Fibroblast of skin of abdomen (primary cell): ENCODE data around the gene HOATZ. TPM values are rescaled to one million over a fixed set of nuclear protein-coding genes. Genes with fewer than 3 reads are reported as not detected.

Experiments used
- DNase-seq: peaks from one replicate; pipeline ENCODE4 v3.0.0-alpha.2; 2013
- polyA plus RNA-seq, 2 experiments: library from polyadenylated mRNA; unstranded; fragments of 120-200 nt; gene quantifications; one replicate each; pipeline ENCODE4 v1.2.1, GENCODE V29; 2013; ENCODE audit not compliant: insufficient read length in 2 of 2

The HOATZ gene
- polyA plus RNA-seq (2013, experiment 1 of 2; ENCODE audit: insufficient read length), result 0.89 TPM
- 0.98 TPM for polyA plus RNA-seq (2013, experiment 2 of 2; ENCODE audit: insufficient read length)

- DNase-seq, result no peak
Measured at GRCh38 chr11:111514216-111515031, at the start of gene HOATZ. Gene HOATZ, plus strand, starts transcription at chr11:111514778. Its CDS starts 7 bp downstream, at chr11:111514785.

DNA sequence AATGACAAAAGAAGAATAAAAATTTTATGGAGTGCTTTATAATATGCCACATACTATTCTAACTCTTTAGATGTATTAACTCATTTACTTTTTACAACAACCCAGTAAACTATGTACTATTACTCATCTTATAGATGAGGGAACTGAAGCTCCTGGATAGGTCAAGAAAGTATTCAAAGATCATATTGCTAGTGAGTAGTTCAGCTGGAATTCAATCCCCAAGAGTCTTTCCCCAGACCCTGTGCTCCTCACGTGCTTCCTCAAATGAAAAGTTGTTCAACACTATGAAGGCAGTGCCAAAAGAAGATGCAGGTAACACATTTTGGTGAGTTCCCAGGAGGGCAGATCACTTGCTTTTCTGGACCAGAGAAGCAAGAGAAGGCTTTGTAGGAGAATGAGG is 49.2 kb upstream of the HOATZ start:
- DNase-seq, result peak; percentile 79

DNA sequence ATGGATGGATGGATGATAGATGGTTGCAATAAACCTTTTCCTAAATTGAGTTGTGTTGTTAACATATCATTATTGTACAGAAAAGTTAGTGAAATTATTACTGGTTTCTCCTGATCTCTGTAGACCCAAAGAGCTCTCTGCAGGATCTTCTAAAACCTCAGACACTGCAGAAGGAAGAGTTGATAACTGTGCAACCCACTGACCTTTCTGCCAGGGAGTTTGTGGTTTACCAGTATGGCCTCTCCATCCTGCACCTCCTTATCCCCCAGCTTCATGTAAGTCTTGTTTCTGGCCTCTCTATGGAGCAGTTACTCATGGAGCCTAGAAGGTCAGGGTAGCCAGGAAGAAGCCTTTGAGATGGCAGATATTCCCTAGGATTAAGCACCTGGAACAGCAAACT is 48.0 kb upstream of the HOATZ start:
- no peak for DNase-seq

- peak; percentile 38 for DNase-seq
Measured at GRCh38 chr11:111469200-111469599, 45.4 kb upstream of the HOATZ start.

- DNase-seq, result no peak
Measured at GRCh38 chr11:111472228-111472627, 42.4 kb upstream of the HOATZ start.

GRCh38 chr11:111474432-111474831 is 40.1 kb upstream of the HOATZ start:
- DNase-seq, result no peak

DNA sequence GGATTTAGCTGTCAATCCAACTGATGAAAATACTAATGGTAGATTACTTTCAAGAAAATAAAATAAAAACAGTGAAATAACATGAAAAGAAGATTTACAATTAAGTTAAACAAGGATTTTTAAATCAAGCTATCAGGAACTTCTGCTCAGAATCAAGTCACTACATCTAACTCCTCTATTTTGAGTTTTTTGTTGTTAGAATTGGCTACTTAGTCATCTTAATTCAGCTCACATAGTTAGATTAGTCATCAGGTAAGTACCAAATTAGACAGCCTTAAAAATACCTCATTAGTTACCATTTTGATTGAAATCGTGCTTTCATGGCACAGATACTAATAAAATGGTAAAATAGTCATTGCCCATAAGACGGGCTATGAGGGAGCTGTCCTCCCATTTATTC is 38.2 kb upstream of the HOATZ start:
- DNase-seq, result peak; percentile 41

GRCh38 chr11:111476956-111477355 is 37.6 kb upstream of the HOATZ start:
- peak; percentile 14 for DNase-seq

- no peak for DNase-seq
Measured at GRCh38 chr11:111477898-111478297, 36.7 kb upstream of the HOATZ start.

GRCh38 chr11:111479666-111480065 is 34.9 kb upstream of the HOATZ start:
- no peak for DNase-seq

DNA sequence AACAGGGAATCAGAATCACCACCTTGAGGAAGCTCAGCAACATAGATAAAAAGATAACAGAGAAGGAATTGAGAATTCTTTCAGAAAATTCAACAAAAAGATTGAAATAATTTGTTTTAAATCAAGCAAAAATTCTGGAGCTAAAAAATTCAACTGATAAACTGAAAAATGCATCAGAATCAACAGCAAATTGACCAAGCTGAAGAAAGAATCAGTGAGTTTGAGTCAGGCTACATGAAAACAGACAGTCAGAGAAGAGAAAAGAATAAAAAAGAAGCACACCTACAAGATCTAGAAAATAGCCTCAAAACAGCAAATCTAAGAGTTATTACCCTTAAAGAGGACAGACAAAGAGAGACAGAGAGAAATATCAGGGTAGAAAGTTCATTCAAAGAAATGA is 31.1 kb upstream of the HOATZ start:
- DNase-seq, result no peak

DNA sequence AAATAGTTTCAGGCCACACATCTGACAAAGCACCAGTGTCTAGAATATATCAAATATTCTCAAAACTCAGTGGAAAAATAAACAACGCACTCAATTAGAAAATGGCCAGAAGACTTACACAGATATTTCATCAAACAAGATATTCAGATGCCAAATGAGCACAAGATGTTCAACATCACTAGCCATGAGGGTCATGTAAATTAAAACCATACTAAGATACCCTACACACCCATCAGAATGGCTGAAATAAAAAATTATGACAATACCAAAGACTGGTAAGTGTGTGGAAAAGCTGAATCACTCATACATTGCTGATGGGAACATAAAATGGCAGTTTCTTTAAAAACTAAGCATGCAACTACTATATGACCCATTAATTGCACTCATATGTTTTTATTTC is 24.1 kb upstream of the HOATZ start:
- no peak for DNase-seq

- DNase-seq, result no peak
Measured at GRCh38 chr11:111494040-111494439, 20.5 kb upstream of the HOATZ start.

DNA sequence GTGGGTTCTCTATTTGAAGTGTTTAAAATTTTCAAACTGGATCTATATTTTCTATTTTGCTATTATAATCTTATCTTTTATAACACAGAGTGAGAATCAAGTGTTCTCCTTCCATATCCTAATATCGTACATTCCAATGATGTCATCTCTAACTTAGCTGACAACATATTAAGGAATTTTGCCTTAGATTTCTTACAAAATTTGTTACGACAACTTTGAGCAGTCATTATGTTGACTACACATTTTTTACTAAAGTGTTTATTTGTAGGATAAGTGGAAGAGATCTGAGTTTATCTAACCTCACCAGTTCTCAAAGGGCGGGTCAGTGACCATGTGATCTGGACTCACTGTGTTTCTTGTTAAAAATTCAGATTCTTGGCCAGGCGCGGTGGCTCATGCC is 15.1 kb upstream of the HOATZ start:
- no peak for DNase-seq

- DNase-seq, result no peak
Measured at GRCh38 chr11:111500481-111500880, 14.1 kb upstream of the HOATZ start.

DNA sequence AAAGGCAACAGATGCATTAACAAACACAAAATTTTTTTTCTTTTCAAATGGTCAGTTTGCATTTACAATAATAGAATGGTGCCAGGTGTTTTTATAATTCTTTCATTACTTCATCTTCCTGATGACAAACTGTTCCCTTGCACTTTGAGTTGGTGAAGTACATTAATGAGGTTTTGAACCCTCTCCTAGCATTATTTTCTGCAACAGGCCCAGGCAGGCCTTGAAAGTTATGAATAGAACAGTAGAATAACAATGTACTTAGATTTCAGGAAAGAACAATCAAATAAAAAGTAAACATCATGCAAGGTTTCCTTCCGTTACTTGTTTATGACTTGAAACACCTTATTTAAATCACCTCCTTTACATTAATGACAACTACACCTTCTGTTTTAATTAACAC is 12.0 kb upstream of the HOATZ start:
- DNase-seq, result no peak

- no peak for DNase-seq
Measured at GRCh38 chr11:111510311-111510710, 4.3 kb upstream of the HOATZ start.

DNA sequence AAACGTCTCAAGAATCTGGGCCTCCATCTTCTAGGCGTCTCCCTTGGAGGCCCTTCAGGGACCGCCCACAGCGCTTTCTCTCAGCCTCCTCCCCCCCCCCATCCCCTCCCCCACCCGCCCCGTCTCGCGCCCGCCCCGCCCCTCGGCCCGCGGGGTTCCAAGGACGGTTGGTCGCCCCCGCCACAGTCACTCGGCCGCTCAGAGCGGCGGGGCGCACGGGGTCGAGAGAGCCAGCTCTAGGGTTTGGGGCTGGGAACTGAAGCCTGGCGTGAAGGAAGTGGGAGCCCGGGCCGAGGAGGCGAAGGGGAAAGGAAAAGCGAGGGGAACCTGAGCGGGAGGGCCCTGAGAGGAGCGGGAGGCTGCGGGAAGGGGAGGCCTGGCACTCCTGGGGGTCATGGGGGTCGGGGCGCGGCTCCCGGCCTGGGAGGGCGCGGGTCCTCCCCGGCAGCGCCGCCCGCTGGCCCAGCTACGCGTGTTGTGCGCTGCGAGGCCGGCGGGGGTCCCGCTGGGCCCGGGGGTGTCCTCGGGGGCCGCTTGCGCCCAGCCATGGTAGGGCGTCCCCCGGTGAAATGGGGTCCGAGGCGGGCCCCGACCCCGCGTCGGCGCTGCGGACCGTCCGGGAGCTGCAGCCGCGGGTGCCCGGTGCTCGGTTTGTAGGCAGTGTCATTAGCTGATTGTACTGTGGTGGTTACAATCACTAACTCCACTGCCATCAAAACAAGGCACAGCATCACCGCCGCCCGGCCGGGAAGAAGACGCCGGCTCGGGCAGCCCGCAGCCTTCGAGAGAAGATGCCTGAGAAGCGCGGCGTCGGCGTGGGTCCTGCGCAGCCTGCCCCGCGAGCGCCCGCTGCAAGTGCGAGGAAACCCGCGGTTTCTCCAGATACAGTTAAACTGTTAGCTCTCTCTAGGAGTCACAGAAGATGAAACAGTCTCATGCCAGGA is 2.0 kb upstream of the HOATZ start, which contains the start of gene BTG4:
Gene BTG4 (minus strand): TSS at position 91 of the 944 bp plus-strand sequence. CDS start 13,610 bp downstream, outside the sequence.
- no peak for DNase-seq

DNA sequence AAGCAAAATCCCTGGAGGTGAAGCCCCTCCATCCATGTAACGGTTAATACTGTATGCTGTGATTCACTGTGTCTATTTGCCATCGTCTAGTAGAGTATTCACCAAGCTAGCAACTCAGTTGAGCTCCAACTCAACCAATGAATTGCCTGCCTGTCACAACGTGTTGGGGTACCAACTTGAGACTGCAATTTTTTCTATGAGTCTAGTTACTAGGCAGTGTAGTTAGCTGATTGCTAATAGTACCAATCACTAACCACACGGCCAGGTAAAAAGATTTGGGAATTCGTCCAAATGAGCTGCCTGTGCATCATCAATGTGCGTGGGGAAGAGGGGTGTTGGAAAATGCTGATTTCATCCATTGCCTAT is 1.4 kb upstream of the HOATZ start:
- no peak for DNase-seq

- DNase-seq, result no peak
Measured at GRCh38 chr11:111515591-111515990, 1.0 kb downstream of the HOATZ start.

DNA sequence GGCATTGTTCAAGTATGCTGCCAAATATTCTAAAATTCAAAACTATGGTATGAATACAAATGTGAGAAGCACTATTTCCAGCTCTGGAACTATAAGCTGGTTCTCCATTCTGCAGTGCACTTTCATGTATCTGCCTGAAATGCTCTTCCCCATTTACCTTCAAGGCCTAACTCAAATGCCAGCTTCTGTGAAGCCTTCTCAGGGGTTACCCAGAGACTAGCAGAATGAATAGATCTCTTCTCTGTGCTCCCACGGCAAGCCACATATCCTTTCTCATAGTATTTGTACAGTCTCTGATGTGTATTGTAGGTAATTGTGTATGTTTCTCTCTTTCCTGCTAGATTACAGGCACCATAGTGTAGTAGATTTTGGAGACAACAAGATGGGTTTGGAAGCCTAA is 4.1 kb downstream of the HOATZ start:
- DNase-seq, result no peak

DNA sequence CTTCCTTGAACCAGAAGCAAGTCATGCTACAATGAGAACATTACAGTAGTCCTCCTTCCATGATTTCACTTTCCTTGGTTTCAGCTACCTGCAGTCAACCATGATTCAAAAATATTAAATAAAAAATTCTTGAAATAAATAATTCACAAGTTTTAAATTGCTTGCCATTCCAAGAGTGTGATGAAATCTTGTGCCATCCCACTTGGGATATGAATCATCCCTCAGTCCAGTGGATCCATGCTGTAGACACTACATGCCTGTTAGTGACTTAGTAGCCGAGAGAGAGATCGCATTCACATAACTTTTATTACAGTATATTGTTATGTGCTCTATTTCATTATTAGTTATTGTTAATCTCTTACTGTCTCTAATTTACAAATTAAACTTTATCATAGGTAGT is 6.0 kb downstream of the HOATZ start:
- peak; percentile 65 for DNase-seq

- DNase-seq, result no peak
Measured at GRCh38 chr11:111521135-111521534, 6.6 kb downstream of the HOATZ start.
